ENCODE measurements around the gene NEUROG2.
"Not testable (repeated sequence)": the region's sequence is repeated elsewhere in the genome, so short reads cannot be mapped to it uniquely, and the experiment has no call there.

GRCh38 chr4:112554271-112554670, 38.3 kb upstream of the NEUROG2 start:
- not testable (repeated sequence) for TF ChIP-seq CTCF, POLR2AphosphoS5, POLR2A (IDR thresholded peaks at IDR 0.05)
